ENCODE results near the gene EN1. TPM values are rescaled to one million over a fixed set of nuclear protein-coding genes. Genes with fewer than 3 reads are reported as not detected.

Gene EN1
- total RNA-seq, 1 donor from 2014 or later = 4.2 TPM

DNA sequence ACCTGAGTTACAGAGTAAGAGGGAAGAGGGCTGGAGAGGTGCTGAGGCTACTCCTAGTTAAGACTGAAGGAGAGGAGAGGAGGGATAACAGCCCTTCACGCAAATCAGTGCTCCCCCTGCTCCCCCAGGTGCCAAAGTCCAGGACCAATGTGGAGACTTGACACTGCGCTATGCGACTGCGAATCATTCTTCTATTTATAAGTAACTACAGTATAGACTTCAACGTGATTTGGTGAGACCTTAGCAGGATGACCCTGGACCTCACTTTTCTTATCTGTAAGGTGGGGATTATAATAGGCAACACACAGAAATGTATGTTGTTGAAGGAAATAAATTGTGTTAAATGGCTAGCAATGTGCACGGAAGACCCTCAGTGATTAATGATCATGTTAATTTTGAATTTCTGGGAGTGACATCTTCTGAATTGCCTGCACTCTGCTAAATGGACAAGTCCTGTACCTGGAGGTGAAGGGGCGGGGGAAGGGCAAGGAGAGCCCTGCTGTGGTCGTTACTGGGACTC lies 11.0 kb downstream of the EN1 start:
- Histone ChIP-seq H3K4me1 (ENCODE audit: control insufficient read depth in 3 of 3, insufficient read depth in 3 of 3, low read length in 3 of 3) (peaks cover 4 to 15% (median 6%) of the 10 kb centered on the region in 3 donors), H3K4me3 (ENCODE audit: low read length in 3 of 3) (peak overlapping the region; percentile 74 to 78 (median 75)), H3K27me3 (ENCODE audit: control insufficient read depth in 3 of 3, insufficient read depth in 3 of 3, low read length in 3 of 3) (peaks cover 9 to 36% (median 34%) of the 10 kb centered on the region in 3 donors), H3K27ac (ENCODE audit: low read depth, low read length) (peak overlapping the region; percentile 66), H3K36me3 (ENCODE audit: control insufficient read depth in 3 of 3, insufficient read depth in 3 of 3, low read length in 3 of 3) (peaks cover 0 to 2% (median 0%) of the 10 kb centered on the region in 3 donors), H3K9ac (ENCODE audit: low read depth in 1 of 3, low read length in 3 of 3) (peak overlapping the region; percentile 72 to 84 (median 82)), H3K9me3 (ENCODE audit: control insufficient read depth in 3 of 3, low read length in 3 of 3) (no peaks in the 10 kb centered on the region)

DNA sequence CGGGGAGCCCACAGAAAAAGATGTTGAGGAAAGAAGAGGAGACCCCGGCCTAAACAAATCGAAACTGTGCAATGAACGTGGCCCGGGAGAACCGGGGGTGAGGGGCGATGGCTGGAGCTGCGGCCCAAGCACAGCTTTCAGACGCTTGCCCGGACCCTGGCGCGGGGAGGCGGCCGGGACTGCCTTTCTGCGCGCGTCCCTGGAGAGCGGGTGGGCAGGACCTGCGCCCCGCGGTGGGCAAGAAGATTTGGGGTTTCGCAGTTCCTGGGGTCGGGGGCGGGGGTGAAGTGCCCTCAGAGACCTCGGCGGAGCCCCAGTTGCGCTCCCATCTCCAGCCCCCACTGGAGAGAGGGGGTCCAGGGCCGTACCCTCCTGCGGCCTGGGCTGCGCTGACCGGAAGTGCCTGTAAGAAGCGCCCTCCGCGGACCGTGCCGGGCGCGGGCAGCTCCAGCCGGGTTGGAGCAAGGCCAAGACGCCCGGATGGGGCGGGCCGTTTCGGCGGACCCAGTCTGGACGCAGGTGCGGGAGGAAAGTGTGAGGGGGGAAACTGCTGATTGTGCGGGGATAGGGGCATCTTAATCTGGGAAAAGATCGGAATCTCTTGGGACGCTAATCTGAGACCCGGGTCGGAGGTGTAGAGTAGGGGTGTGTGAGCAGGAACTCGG lies 11.6 kb downstream of the EN1 start:
- Histone ChIP-seq H3K4me1 (ENCODE audit: control insufficient read depth in 3 of 3, insufficient read depth in 3 of 3, low read length in 3 of 3) (peaks cover 4 to 15% (median 6%) of the 10 kb centered on the region in 3 donors), H3K9me3 (ENCODE audit: control insufficient read depth in 3 of 3, low read length in 3 of 3) (no peaks in the 10 kb centered on the region), H3K9ac (ENCODE audit: low read depth in 1 of 3, low read length in 3 of 3) (peak overlapping the region; percentile 72 to 84 (median 82)), H3K36me3 (ENCODE audit: control insufficient read depth in 3 of 3, insufficient read depth in 3 of 3, low read length in 3 of 3) (peaks cover 0 to 2% (median 0%) of the 10 kb centered on the region in 3 donors), H3K4me3 (ENCODE audit: low read length in 3 of 3) (peak overlapping the region; percentile 74 to 78 (median 75)), H3K27me3 (ENCODE audit: control insufficient read depth in 3 of 3, insufficient read depth in 3 of 3, low read length in 3 of 3) (peaks cover 9 to 34% (median 32%) of the 10 kb centered on the region in 3 donors), H3K27ac (ENCODE audit: low read depth, low read length) (peak overlapping the region; percentile 66)

DNA sequence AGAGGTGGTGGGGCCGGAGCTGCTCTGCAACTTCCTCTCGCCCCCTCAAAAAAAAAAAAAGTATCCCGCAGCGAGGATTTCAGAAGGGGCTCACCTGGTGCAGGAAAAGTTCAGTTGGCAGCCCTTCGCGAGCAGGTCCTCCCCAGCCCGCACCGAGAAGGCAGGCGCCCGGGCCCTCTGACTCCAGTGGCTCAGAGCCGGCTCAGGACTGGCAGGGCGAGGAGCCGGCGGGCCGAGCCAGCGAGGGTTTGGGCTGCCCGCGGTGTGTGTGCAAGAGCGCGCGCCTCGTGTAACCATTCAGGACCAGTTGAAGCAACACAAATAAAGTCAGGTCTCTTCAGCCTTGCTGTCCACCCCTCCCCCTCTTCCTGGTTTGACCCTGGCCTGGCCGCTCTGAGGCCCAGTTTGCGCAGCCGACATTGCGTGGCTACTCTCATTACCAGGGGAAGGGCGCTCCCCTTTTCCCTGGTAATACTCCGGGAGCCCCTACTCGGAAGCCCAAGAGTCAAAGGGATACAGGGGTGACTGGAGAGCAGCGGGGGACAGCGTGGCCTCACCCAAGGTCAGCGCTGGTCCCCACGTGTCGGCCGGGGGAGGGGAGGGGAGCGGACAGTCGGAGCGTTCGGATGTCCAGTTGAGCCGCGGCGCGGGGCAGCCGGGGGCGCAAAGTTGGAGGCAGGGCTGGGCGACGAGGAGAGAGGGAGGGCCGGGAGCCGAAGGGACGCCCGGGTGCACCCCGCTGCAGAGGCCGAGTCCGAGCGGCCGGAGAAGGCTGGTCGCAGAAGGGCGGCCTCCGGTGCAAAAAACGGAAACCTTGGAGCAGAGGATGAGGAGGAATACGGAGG lies 12.3 kb downstream of the EN1 start:
- peaks cover 0 to 2% (median 0%) of the 10 kb centered on the region in 3 donors for H3K36me3 ChIP-seq (ENCODE audit: control insufficient read depth in 3 of 3, insufficient read depth in 3 of 3, low read length in 3 of 3)
- H3K9me3 ChIP-seq (ENCODE audit: control insufficient read depth in 3 of 3, low read length in 3 of 3) = no peaks in the 10 kb centered on the region
- peak overlapping the region; percentile 72 to 84 (median 82) for H3K9ac ChIP-seq (ENCODE audit: low read depth in 1 of 3, low read length in 3 of 3)
- H3K4me3 ChIP-seq (ENCODE audit: low read length in 3 of 3) = peak overlapping the region; percentile 74 to 78 (median 75)
- H3K27me3 ChIP-seq (ENCODE audit: control insufficient read depth in 3 of 3, insufficient read depth in 3 of 3, low read length in 3 of 3) = peaks cover 9 to 34% (median 32%) of the 10 kb centered on the region in 3 donors
- H3K4me1 ChIP-seq (ENCODE audit: control insufficient read depth in 3 of 3, insufficient read depth in 3 of 3, low read length in 3 of 3) = peaks cover 6 to 15% (median 8%) of the 10 kb centered on the region in 3 donors
- peak overlapping the region; percentile 66 for H3K27ac ChIP-seq (ENCODE audit: low read depth, low read length)

DNA sequence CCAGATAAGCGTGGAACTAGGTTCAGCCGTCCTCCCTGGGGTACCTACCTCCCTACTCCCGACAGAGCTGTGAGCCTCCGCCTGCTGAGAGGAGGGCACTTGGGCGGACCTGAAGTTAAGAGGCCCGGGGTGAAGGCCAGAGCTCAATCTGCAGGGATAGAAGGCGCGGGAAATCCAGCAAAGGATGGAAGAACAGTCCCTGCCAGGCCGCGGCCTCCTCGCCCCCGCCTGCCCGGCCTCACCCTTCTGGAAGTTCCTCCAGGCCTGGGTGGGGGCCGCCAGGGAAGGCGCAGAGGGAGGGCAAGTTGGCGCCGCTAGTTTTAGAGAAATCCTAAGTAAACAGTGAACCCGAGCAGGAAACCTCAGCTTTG lies 13.0 kb downstream of the EN1 start:
- peaks cover 0 to 2% (median 0%) of the 10 kb centered on the region in 3 donors for H3K36me3 ChIP-seq (ENCODE audit: control insufficient read depth in 3 of 3, insufficient read depth in 3 of 3, low read length in 3 of 3)
- H3K4me1 ChIP-seq (ENCODE audit: control insufficient read depth in 3 of 3, insufficient read depth in 3 of 3, low read length in 3 of 3) = peaks cover 6 to 15% (median 8%) of the 10 kb centered on the region in 3 donors
- peaks cover 9 to 34% (median 32%) of the 10 kb centered on the region in 3 donors for H3K27me3 ChIP-seq (ENCODE audit: control insufficient read depth in 3 of 3, insufficient read depth in 3 of 3, low read length in 3 of 3)
- H3K9ac ChIP-seq (ENCODE audit: low read depth in 1 of 3, low read length in 3 of 3) = peak overlapping the region in 1 of 3 donors; percentile 72
- no peaks in the 10 kb centered on the region for H3K9me3 ChIP-seq (ENCODE audit: control insufficient read depth in 3 of 3, low read length in 3 of 3)
- H3K27ac ChIP-seq (ENCODE audit: low read depth, low read length) = no peak overlapping the region
- H3K4me3 ChIP-seq (ENCODE audit: low read length in 3 of 3) = peak overlapping the region in 1 of 3 donors; percentile 74

DNA sequence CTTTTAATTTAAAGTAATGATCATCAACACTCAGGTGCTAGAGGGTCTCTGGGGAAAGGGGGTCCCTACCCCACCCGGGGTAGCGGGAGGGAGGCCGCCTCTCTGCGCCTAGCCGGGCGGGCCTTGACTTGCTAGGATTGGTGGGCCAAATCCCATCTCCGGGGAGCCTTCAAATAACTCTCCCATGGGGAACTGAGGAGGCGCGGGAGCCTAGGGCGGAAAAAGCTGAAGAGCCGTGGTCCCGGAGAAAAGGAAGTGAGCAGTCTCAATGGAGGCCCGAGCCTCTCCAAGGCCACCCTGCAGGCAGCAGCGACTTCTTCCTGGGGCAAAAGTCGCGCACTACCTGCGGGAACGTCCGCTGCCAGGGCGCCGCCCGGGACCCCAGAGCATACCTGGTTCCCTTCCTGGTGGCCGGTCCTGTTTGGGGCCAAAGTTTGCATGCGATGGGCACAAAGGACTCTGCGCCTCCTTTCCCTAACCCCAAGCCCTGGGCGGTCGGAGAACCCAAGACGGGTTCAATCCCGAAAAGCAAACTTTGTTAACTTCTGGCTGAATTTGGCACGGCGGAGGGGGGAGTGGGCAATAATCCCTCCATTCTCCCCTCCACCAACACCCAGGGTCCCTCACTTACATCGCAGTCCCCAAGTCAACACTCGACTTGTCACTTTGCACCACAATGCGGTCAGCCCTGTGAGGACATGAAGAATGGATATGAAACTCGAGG lies 13.6 kb downstream of the EN1 start:
- peaks cover 0 to 2% (median 0%) of the 10 kb centered on the region in 3 donors for H3K36me3 ChIP-seq (ENCODE audit: control insufficient read depth in 3 of 3, insufficient read depth in 3 of 3, low read length in 3 of 3)
- peaks cover 14 to 34% (median 30%) of the 10 kb centered on the region in 3 donors for H3K27me3 ChIP-seq (ENCODE audit: control insufficient read depth in 3 of 3, insufficient read depth in 3 of 3, low read length in 3 of 3)
- peaks cover 6 to 15% (median 8%) of the 10 kb centered on the region in 3 donors for H3K4me1 ChIP-seq (ENCODE audit: control insufficient read depth in 3 of 3, insufficient read depth in 3 of 3, low read length in 3 of 3)
- H3K9ac ChIP-seq (ENCODE audit: low read depth in 1 of 3, low read length in 3 of 3) = no peak overlapping the region
- H3K27ac ChIP-seq (ENCODE audit: low read depth, low read length) = no peak overlapping the region
- no peak overlapping the region for H3K4me3 ChIP-seq (ENCODE audit: low read length in 3 of 3)
- no peaks in the 10 kb centered on the region for H3K9me3 ChIP-seq (ENCODE audit: control insufficient read depth in 3 of 3, low read length in 3 of 3)

DNA sequence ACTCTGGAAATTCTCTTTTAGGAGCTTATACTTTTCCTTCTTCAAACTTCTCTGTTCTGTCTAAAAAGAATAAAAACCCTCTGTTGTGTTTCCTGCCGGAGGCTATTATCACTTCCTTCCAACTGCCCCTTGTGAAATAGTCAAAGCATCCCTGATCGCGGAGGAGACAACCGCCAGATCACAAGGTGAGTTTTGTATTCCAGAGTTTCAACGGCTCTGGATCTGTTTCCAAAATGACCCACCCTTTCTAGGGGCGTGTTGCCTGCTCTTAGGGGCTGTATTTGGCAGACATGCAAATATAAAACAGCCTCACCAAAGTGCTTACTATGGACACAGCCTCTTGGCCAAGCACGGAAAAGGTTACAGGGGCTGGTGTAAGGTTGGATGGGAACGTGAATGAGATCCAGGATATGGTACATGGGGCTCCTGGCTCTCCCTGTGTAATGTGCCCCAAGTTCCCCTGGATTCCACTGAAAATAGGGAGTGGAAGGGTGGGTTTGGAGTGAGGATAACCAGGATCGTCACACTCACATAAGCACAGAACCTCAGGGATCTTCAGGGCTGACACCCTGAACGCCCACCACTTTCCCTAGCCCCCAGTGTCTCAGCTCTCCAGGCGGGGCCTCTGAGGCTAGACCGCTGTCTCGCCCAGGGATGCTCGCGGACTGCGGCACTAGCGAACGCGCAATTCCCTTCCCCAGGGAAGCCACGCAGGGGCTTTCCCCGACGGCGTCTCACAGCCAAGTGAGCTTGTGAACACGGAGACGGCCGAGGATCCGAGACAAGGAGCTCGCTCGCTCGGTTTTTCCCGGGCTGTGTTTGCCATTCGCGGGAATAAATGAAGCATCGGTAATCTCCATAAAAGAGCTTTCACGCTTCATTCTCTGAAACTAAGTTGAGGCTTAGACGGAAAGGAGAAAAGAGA lies 14.4 kb downstream of the EN1 start:
- Histone ChIP-seq H3K9me3 (ENCODE audit: control insufficient read depth in 3 of 3, low read length in 3 of 3) (no peaks in the 10 kb centered on the region), H3K27me3 (ENCODE audit: control insufficient read depth in 3 of 3, insufficient read depth in 3 of 3, low read length in 3 of 3) (peaks cover 8 to 28% (median 25%) of the 10 kb centered on the region in 3 donors), H3K9ac (ENCODE audit: low read depth in 1 of 3, low read length in 3 of 3) (no peak overlapping the region), H3K27ac (ENCODE audit: low read depth, low read length) (no peak overlapping the region), H3K4me3 (ENCODE audit: low read length in 3 of 3) (no peak overlapping the region), H3K36me3 (ENCODE audit: control insufficient read depth in 3 of 3, insufficient read depth in 3 of 3, low read length in 3 of 3) (peaks cover 0 to 2% (median 0%) of the 10 kb centered on the region in 3 donors), H3K4me1 (ENCODE audit: control insufficient read depth in 3 of 3, insufficient read depth in 3 of 3, low read length in 3 of 3) (peaks cover 6 to 15% (median 8%) of the 10 kb centered on the region in 3 donors)

DNA sequence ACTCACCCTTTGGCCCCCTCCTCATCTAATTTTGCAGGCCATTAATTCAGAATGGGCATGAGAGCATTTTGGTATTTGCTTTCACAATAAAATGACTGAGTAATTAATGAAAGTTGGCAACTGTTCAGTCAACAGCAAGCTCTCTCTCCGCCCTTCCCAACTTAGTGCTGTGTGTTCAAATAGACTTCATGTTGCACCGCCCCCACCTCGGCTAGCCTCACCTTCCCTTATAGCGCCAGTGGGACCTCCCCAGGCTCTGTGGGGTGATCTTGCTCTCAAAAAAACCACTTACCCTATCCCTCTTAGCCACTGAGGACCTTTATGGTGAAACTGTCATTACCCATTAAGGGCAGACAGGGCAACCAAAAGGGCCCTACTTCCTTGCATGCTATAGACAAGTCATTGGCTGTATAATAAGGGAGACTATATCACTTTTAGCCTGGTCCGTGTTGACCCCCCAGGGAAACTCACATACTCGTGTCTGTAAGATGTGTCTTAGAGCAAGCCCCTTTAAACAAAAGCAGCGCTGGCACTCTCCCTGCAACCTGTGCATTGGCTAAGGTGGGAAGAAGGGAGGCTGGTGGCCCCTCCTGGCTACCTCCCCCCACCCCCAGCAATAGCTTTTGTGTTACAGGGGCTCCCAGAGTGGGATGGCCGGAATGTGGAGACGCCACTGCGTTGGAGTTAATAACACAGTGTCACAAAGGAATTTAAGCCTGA lies 15.2 kb downstream of the EN1 start:
- H3K9ac ChIP-seq (ENCODE audit: low read depth in 1 of 3, low read length in 3 of 3) = no peak overlapping the region
- H3K27ac ChIP-seq (ENCODE audit: low read depth, low read length) = no peak overlapping the region
- no peaks in the 10 kb centered on the region for H3K36me3 ChIP-seq (ENCODE audit: control insufficient read depth in 3 of 3, insufficient read depth in 3 of 3, low read length in 3 of 3)
- peaks cover 6 to 21% (median 20%) of the 10 kb centered on the region in 3 donors for H3K27me3 ChIP-seq (ENCODE audit: control insufficient read depth in 3 of 3, insufficient read depth in 3 of 3, low read length in 3 of 3)
- H3K4me3 ChIP-seq (ENCODE audit: low read length in 3 of 3) = no peak overlapping the region
- peaks cover 6 to 16% (median 8%) of the 10 kb centered on the region in 3 donors for H3K4me1 ChIP-seq (ENCODE audit: control insufficient read depth in 3 of 3, insufficient read depth in 3 of 3, low read length in 3 of 3)
- no peaks in the 10 kb centered on the region for H3K9me3 ChIP-seq (ENCODE audit: control insufficient read depth in 3 of 3, low read length in 3 of 3)

DNA sequence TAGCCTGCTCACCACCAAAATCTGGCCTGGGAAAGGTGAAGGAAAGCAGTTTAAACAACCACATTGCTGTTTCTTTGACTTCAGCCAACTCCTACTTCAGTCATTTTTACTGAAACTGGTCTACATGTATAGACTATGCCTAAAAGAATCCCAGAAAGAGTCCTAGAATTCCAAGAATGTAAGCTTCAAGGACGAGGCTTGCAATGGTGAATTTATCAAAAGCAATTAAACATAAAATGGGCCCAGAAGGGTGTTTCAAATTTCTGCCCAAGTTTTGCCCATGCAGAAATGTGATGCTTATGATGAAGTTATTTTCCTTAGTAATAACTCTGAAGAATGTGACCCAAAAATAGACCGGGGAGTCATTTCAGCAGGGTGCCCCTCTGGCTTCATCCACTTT lies 16.6 kb downstream of the EN1 start:
- H3K27ac ChIP-seq (ENCODE audit: low read depth, low read length) = peak overlapping the region; percentile 42
- no peak overlapping the region for H3K9ac ChIP-seq (ENCODE audit: low read depth in 1 of 3, low read length in 3 of 3)
- H3K4me3 ChIP-seq (ENCODE audit: low read length in 3 of 3) = no peak overlapping the region
- no peaks in the 10 kb centered on the region for H3K36me3 ChIP-seq (ENCODE audit: control insufficient read depth in 3 of 3, insufficient read depth in 3 of 3, low read length in 3 of 3)
- no peaks in the 10 kb centered on the region for H3K9me3 ChIP-seq (ENCODE audit: control insufficient read depth in 3 of 3, low read length in 3 of 3)
- peaks cover 4 to 12% (median 6%) of the 10 kb centered on the region in 3 donors for H3K4me1 ChIP-seq (ENCODE audit: control insufficient read depth in 3 of 3, insufficient read depth in 3 of 3, low read length in 3 of 3)
- H3K27me3 ChIP-seq (ENCODE audit: control insufficient read depth in 3 of 3, insufficient read depth in 3 of 3, low read length in 3 of 3) = peaks cover 8 to 20% (median 10%) of the 10 kb centered on the region in 3 donors
